ENCODE measurements around the gene HMBS. TPM values are rescaled to one million over a fixed set of nuclear protein-coding genes. Genes with fewer than 3 reads are reported as not detected.

HMBS gene
- total RNA-seq, 4 donors from 2014 or later: 10.8 to 353 (median 21.3) TPM; not detected in 1

GRCh38 chr11:119106564-119107537 lies 22.2 kb downstream of the HMBS start, which contains the start of gene C2CD2L:
C2CD2L (plus strand) TSS chr11:119107344; CDS start chr11:119107742, 398 bp downstream.
- intact Hi-C loops (cut with DNase I; ENCODE audit: low total_unique reads): no loop called here

GRCh38 chr11:119107538-119108145 lies 23.0 kb downstream of the HMBS start:
- intact Hi-C loops (cut with DNase I; ENCODE audit: low total_unique reads) (no loop called here), in situ Hi-C loops (cut with MboI; ENCODE audit: low pct_ligation_motif_present in 1 of 4, low pct_unique_long_range_greater_than_20kb in 1 of 4, low sequenced_read_pairs in 3 of 4) (no loop called here)
- H3K36me3 ChIP-seq: peaks cover 0 to 16% (median 0%) of the 10 kb centered on the region in 4 donors
- no peak for DNase-seq
- peaks cover 17 to 41% (median 27%) of the 10 kb centered on the region in 4 donors for H3K4me1 ChIP-seq
- TF ChIP-seq POLR2A (IDR thresholded peaks at IDR 0.05) (peak; percentile 7), EP300 (IDR thresholded peaks at IDR 0.05; ENCODE audit: low read depth) (no peak)
- H3K4me3 ChIP-seq: peak overlapping the region; percentile 69 to 99 (median 98)
- H3K9me3 ChIP-seq: no peaks in the 10 kb centered on the region
- H3K27me3 ChIP-seq: no peaks in the 10 kb centered on the region
- peak overlapping the region; percentile 86 to 93 (median 90) for H3K27ac ChIP-seq
- WGBS, 2 donors (ENCODE audit: low coverage in 1 of 2): 2% methylated on average over 16 of the region's 65 CpGs; no CpG with 5 or more reads in 1 of the 2 donors

More at GRCh38 chr11:119106564-119107537, 22.2 kb downstream of the HMBS start, which contains the start of gene C2CD2L:
- Histone ChIP-seq H3K27me3 (no peaks in the 10 kb centered on the region), H3K36me3 (peaks cover 0 to 10% (median 0%) of the 10 kb centered on the region in 4 donors), H3K4me1 (peaks cover 17 to 44% (median 27%) of the 10 kb centered on the region in 4 donors), H3K4me3 (peak within 1 kb of the TSS; percentile 69 to 99 (median 98)), H3K27ac (peak within 1 kb of the TSS; percentile 86 to 93 (median 90)), H3K9me3 (no peaks in the 10 kb centered on the region)
- DNase-seq: peak; percentile 94
- peak; percentile 63 for TF ChIP-seq POLR2A (IDR thresholded peaks at IDR 0.05)
- TF ChIP-seq CTCF (IDR thresholded peaks at IDR 0.05): no peak
- TF ChIP-seq EP300 (IDR thresholded peaks at IDR 0.05; ENCODE audit: low read depth): no peak
- peak; percentile 64 to 81 (median 81) for TF ChIP-seq POLR2AphosphoS5 (IDR thresholded peaks at IDR 0.05)
- in situ Hi-C loops (cut with MboI; ENCODE audit: low pct_ligation_motif_present in 1 of 4, low pct_unique_long_range_greater_than_20kb in 1 of 4, low sequenced_read_pairs in 3 of 4): no loop called here
- WGBS, 2 donors (ENCODE audit: low coverage in 1 of 2): 3% methylated on average over 16 of the region's 49 CpGs; no CpG with 5 or more reads in 1 of the 2 donors

GRCh38 chr11:119108146-119108856 lies 23.6 kb downstream of the HMBS start:
- no peaks in the 10 kb centered on the region for H3K27me3 ChIP-seq
- no peak for TF ChIP-seq CTCF (IDR thresholded peaks at IDR 0.05)
- no peak for TF ChIP-seq POLR2A (IDR thresholded peaks at IDR 0.05)
- TF ChIP-seq POLR2AphosphoS5 (IDR thresholded peaks at IDR 0.05): no peak
- TF ChIP-seq EP300 (IDR thresholded peaks at IDR 0.05; ENCODE audit: low read depth): no peak
- peak; percentile 64 for DNase-seq
- intact Hi-C loops (cut with DNase I; ENCODE audit: low total_unique reads): no loop called here
- WGBS, 2 donors (ENCODE audit: low coverage in 1 of 2): 16 to 20% methylated on average over 1 to 7 of the region's 8 CpGs
- peak overlapping the region; percentile 69 to 99 (median 98) for H3K4me3 ChIP-seq
- H3K36me3 ChIP-seq: peaks cover 0 to 16% (median 0%) of the 10 kb centered on the region in 4 donors
- in situ Hi-C loops (cut with MboI; ENCODE audit: low pct_ligation_motif_present in 1 of 4, low pct_unique_long_range_greater_than_20kb in 1 of 4, low sequenced_read_pairs in 3 of 4): no loop called here
- peaks cover 12 to 35% (median 21%) of the 10 kb centered on the region in 4 donors for H3K4me1 ChIP-seq
- peak overlapping the region; percentile 86 to 93 (median 90) for H3K27ac ChIP-seq
- H3K9me3 ChIP-seq: no peaks in the 10 kb centered on the region

- DNase-seq: peak; percentile 55
- 55 to 75% methylated on average over 2 of the region's 2 CpGs for WGBS, 2 donors (ENCODE audit: low coverage in 1 of 2)
- Histone ChIP-seq H3K4me1 (peaks cover 11 to 29% (median 20%) of the 10 kb centered on the region in 4 donors), H3K36me3 (peaks cover 0 to 16% (median 0%) of the 10 kb centered on the region in 4 donors), H3K27ac (peak overlapping the region in 3 of 4 donors; percentile 86 to 93 (median 90)), H3K4me3 (peak overlapping the region in 2 of 4 donors; percentile 98 to 99), H3K9me3 (no peaks in the 10 kb centered on the region), H3K27me3 (no peaks in the 10 kb centered on the region)
- in situ Hi-C loops (cut with MboI; ENCODE audit: low pct_ligation_motif_present in 1 of 4, low pct_unique_long_range_greater_than_20kb in 1 of 4, low sequenced_read_pairs in 3 of 4): no loop called here
- intact Hi-C loops (cut with DNase I; ENCODE audit: low total_unique reads): no loop called here
- no peak for TF ChIP-seq CTCF (IDR thresholded peaks at IDR 0.05)
- peak in 2 of 3 donors; percentile 24 to 44 for TF ChIP-seq POLR2AphosphoS5 (IDR thresholded peaks at IDR 0.05)
Observed at GRCh38 chr11:119108857-119109221, 24.2 kb downstream of the HMBS start.

Measured in transverse colon (tissue), 4 donors.